Mesenchymal stem cell (in vitro differentiated cells and primary cell): ENCODE data around the gene NEGR1.

ENCODE experiments used
- DNase-seq: peaks from one replicate; pipeline ENCODE4 v3.0.0-alpha.2; 2013
- H2AFZ ChIP-seq: one replicate; pipeline ENCODE4 v1.6.1; 2013; ENCODE audit warnings: low read depth, mild to moderate bottlenecking, control low read depth, inconsistent platforms, low read length, moderate library complexity
- H2AK5ac ChIP-seq: 2 replicates; pipeline ENCODE4 v1.6.1; 2013; ENCODE audit warnings: low read length, moderate library complexity, mild to moderate bottlenecking, inconsistent platforms; ENCODE audit not compliant: severe bottlenecking
- H2BK120ac ChIP-seq: one replicate; pipeline ENCODE4 v1.6.1; 2013; ENCODE audit warnings: low read depth, mild to moderate bottlenecking, inconsistent platforms, low read length, moderate library complexity
- H2BK12ac ChIP-seq, 2 experiments: one replicate each; pipeline ENCODE4 v1.6.1; 2013; ENCODE audit warnings: inconsistent platforms in 2 of 2, low read length in 2 of 2, mild to moderate bottlenecking in 2 of 2, moderate library complexity in 2 of 2, control low read depth in 1 of 2
- H2BK15ac ChIP-seq: one replicate; pipeline ENCODE4 v1.6.1; 2013; ENCODE audit warnings: mild to moderate bottlenecking, low read depth, inconsistent platforms; ENCODE audit not compliant: poor library complexity, severe bottlenecking
- H2BK5ac ChIP-seq: 2 replicates; pipeline ENCODE4 v1.6.1; 2013; ENCODE audit warnings: low read depth, mild to moderate bottlenecking, low read length, control low read depth, inconsistent platforms; ENCODE audit not compliant: poor library complexity, severe bottlenecking
- H3K14ac ChIP-seq, 2 experiments: one replicate each; pipeline ENCODE4 v1.6.1; 2013; ENCODE audit warnings: inconsistent platforms in 2 of 2, low read length in 2 of 2, control low read depth in 1 of 2, mild to moderate bottlenecking in 1 of 2, moderate library complexity in 1 of 2
- H3K18ac ChIP-seq, 2 experiments: one replicate each; pipeline ENCODE4 v1.6.1; 2013; ENCODE audit warnings: inconsistent platforms in 2 of 2, low read length in 2 of 2, control low read depth in 1 of 2, low read depth in 1 of 2, mild to moderate bottlenecking in 1 of 2
- H3K23ac ChIP-seq, 2 experiments: one replicate each; pipeline ENCODE4 v1.6.1; 2013; ENCODE audit warnings: inconsistent platforms in 2 of 2, low read length in 2 of 2, mild to moderate bottlenecking in 2 of 2, moderate library complexity in 2 of 2, control low read depth in 1 of 2
- H3K27ac ChIP-seq: 2 replicates; pipeline ENCODE4 v1.5.1; 2013; ENCODE audit warnings: mild to moderate bottlenecking, moderate library complexity, low read length, control low read depth, inconsistent platforms; ENCODE audit not compliant: poor library complexity, severe bottlenecking
- H3K27me3 ChIP-seq, 2 experiments: 2 replicates each; pipeline versions ENCODE4 v1.6.1 to v1.7.0; 2013; ENCODE audit warnings: low read length in 2 of 2, mild to moderate bottlenecking in 2 of 2, moderate library complexity in 2 of 2, control low read depth in 1 of 2, inconsistent platforms in 1 of 2; ENCODE audit not compliant: control insufficient read depth in 1 of 2, insufficient read depth in 1 of 2
- H3K36me3 ChIP-seq, 2 experiments: 2 replicates each; pipeline versions ENCODE4 v1.6.1 to v1.7.0; 2013; ENCODE audit warnings: low read length in 2 of 2, control low read depth in 1 of 2, inconsistent platforms in 1 of 2, low read depth in 1 of 2, mild to moderate bottlenecking in 1 of 2; ENCODE audit not compliant: insufficient read depth in 2 of 2, control insufficient read depth in 1 of 2
- H3K4ac ChIP-seq, 2 experiments: one replicate each; pipeline ENCODE4 v1.6.1; 2013; ENCODE audit warnings: inconsistent platforms in 2 of 2, low read length in 2 of 2, mild to moderate bottlenecking in 2 of 2, moderate library complexity in 2 of 2, control low read depth in 1 of 2, low read depth in 1 of 2
- H3K4me1 ChIP-seq: 2 replicates; pipeline ENCODE4 v1.6.1; 2013; ENCODE audit warnings: low read depth, low read length, control low read depth; ENCODE audit not compliant: control insufficient read depth, insufficient read depth
- H3K4me2 ChIP-seq: 2 replicates; pipeline ENCODE4 v1.6.1; 2013; ENCODE audit warnings: low read length, mild to moderate bottlenecking, inconsistent platforms; ENCODE audit not compliant: poor library complexity, severe bottlenecking
- H3K4me3 ChIP-seq, 2 experiments: 2 replicates each; pipeline versions ENCODE4 v1.5.1 to v1.7.0; 2013; ENCODE audit warnings: low read length in 2 of 2, mild to moderate bottlenecking in 2 of 2, control low read depth in 1 of 2, low read depth in 1 of 2; ENCODE audit not compliant: insufficient read depth in 1 of 2
- H3K79me1 ChIP-seq: replicated peaks from 2 replicates; pipeline ENCODE4 v1.6.1; 2013; ENCODE audit warnings: mild to moderate bottlenecking, control low read depth, low read length, inconsistent platforms; ENCODE audit not compliant: poor library complexity, severe bottlenecking
- H3K9ac ChIP-seq: 2 replicates; pipeline ENCODE4 v1.7.0; 2013; ENCODE audit warnings: mild to moderate bottlenecking, low read length, moderate library complexity
- H3K9me3 ChIP-seq: 2 replicates; pipeline ENCODE4 v1.7.0; 2013; ENCODE audit warnings: mild to moderate bottlenecking, low read length; ENCODE audit not compliant: control insufficient read depth
- H4K8ac ChIP-seq: one replicate; pipeline ENCODE4 v1.6.1; 2013; ENCODE audit warnings: inconsistent platforms, mild to moderate bottlenecking, low read length, moderate library complexity
- H4K91ac ChIP-seq: one replicate; pipeline ENCODE4 v1.6.1; 2013; ENCODE audit warnings: mild to moderate bottlenecking, low read length, inconsistent platforms
- WGBS: methylation state at CpG from one replicate; pipeline ENCODE4 v1.1.7; 2013; ENCODE audit warnings: mixed read lengths; 5-methylcytosine and 5-hydroxymethylcytosine counted together

The NEGR1 gene

GRCh38 chr1:71638081-71638766 is 644.1 kb downstream of the NEGR1 start:
- Histone ChIP-seq H3K18ac (no peak overlapping the region), H4K8ac (no peak overlapping the region), H3K9ac (no peak overlapping the region), H2AK5ac (no peak overlapping the region), H2BK120ac (no peak overlapping the region), H3K9me3 (peaks cover 6% of the 10 kb centered on the region), H2BK15ac (no peak overlapping the region), H2BK5ac (no peak overlapping the region), H3K23ac (no peak overlapping the region), H3K4me2 (no peak overlapping the region), H3K27ac (no peak overlapping the region), H3K27me3 (no peaks in the 10 kb centered on the region), H2AFZ (no peak overlapping the region), H2BK12ac (no peak overlapping the region), H3K14ac (no peak overlapping the region), H3K36me3 (no peaks in the 10 kb centered on the region), H3K79me1 (peaks cover 1% of the 10 kb centered on the region), H3K4me1 (no peaks in the 10 kb centered on the region), H3K4me3 (no peak overlapping the region), H3K4ac (no peak overlapping the region), H4K91ac (no peak overlapping the region)
- 45% methylated on average over 3 of the region's 4 CpGs for WGBS
- DNase-seq = peak; percentile 15

- no peaks in the 10 kb centered on the region for H3K27me3 ChIP-seq
- H2AFZ ChIP-seq = no peak overlapping the region
- H3K18ac ChIP-seq = no peak overlapping the region
- no peak overlapping the region for H3K23ac ChIP-seq
- no peak overlapping the region for H3K4me3 ChIP-seq
- H3K14ac ChIP-seq = no peak overlapping the region
- H3K9me3 ChIP-seq = peaks cover 6% of the 10 kb centered on the region
- no peak overlapping the region for H2AK5ac ChIP-seq
- H3K79me1 ChIP-seq = peaks cover 1% of the 10 kb centered on the region
- H2BK5ac ChIP-seq = no peak overlapping the region
- H4K91ac ChIP-seq = no peak overlapping the region
- WGBS = 80% methylated on average over 1 of the region's 2 CpGs
- no peak for DNase-seq
- no peak overlapping the region for H2BK120ac ChIP-seq
- no peak overlapping the region for H2BK12ac ChIP-seq
- H3K4ac ChIP-seq = no peak overlapping the region
- no peak overlapping the region for H3K9ac ChIP-seq
- no peaks in the 10 kb centered on the region for H3K36me3 ChIP-seq
- no peak overlapping the region for H3K27ac ChIP-seq
- H4K8ac ChIP-seq = no peak overlapping the region
- no peaks in the 10 kb centered on the region for H3K4me1 ChIP-seq
- H2BK15ac ChIP-seq = no peak overlapping the region
- no peak overlapping the region for H3K4me2 ChIP-seq
These were observed 646.8 kb downstream of the NEGR1 start for GRCh38 chr1:71635568-71635967.

- H2BK15ac ChIP-seq = no peak overlapping the region
- no peak overlapping the region for H3K4me2 ChIP-seq
- peaks cover 6% of the 10 kb centered on the region for H3K9me3 ChIP-seq
- no peaks in the 10 kb centered on the region for H3K27me3 ChIP-seq
- H2AK5ac ChIP-seq = no peak overlapping the region
- no peaks in the 10 kb centered on the region for H3K4me1 ChIP-seq
- no peak overlapping the region for H3K4me3 ChIP-seq
- H3K27ac ChIP-seq = no peak overlapping the region
- no peak overlapping the region for H3K18ac ChIP-seq
- H2AFZ ChIP-seq = no peak overlapping the region
- H2BK5ac ChIP-seq = no peak overlapping the region
- H4K8ac ChIP-seq = no peak overlapping the region
- peaks cover 1% of the 10 kb centered on the region for H3K79me1 ChIP-seq
- no peaks in the 10 kb centered on the region for H3K36me3 ChIP-seq
- H2BK120ac ChIP-seq = no peak overlapping the region
- no peak overlapping the region for H3K9ac ChIP-seq
- DNase-seq = no peak
- H3K4ac ChIP-seq = no peak overlapping the region
- H2BK12ac ChIP-seq = no peak overlapping the region
- no peak overlapping the region for H3K14ac ChIP-seq
- no peak overlapping the region for H4K91ac ChIP-seq
- H3K23ac ChIP-seq = no peak overlapping the region
These were observed 648.2 kb downstream of the NEGR1 start for GRCh38 chr1:71634159-71634558.

GRCh38 chr1:71630073-71630472 is 652.3 kb downstream of the NEGR1 start:
- H2BK15ac ChIP-seq = no peak overlapping the region

More at GRCh38 chr1:71630073-71630472, 652.3 kb downstream of the NEGR1 start:
- Histone ChIP-seq H3K23ac (no peak overlapping the region), H4K91ac (no peak overlapping the region), H3K4me2 (no peak overlapping the region), H2BK120ac (no peak overlapping the region), H3K14ac (no peak overlapping the region), H3K4ac (no peak overlapping the region), H2AK5ac (no peak overlapping the region), H3K36me3 (no peaks in the 10 kb centered on the region), H3K27me3 (no peaks in the 10 kb centered on the region), H3K27ac (no peak overlapping the region), H2BK5ac (no peak overlapping the region), H3K4me3 (no peak overlapping the region), H3K4me1 (no peaks in the 10 kb centered on the region), H3K9me3 (peaks cover under 1% of the 10 kb centered on the region), H2AFZ (no peak overlapping the region), H3K79me1 (peaks cover 1% of the 10 kb centered on the region), H3K9ac (no peak overlapping the region), H3K18ac (no peak overlapping the region), H2BK12ac (no peak overlapping the region), H4K8ac (no peak overlapping the region)
- WGBS = 86% methylated on average over 1 of the region's 1 CpG
- DNase-seq = no peak
